Gastrocnemius medialis (tissue), 4 donors: Measurements from ENCODE around the gene OR4E2. TPM values are rescaled to one million over a fixed set of nuclear protein-coding genes. Genes with fewer than 3 reads are reported as not detected.

ENCODE experiments used
- ATAC-seq, 2 donors: fragments of 150-250 bp; one replicate each; pipeline ENCODE4 v1.9.1; 2016
- DNase-seq, 2 donors: peaks; one replicate each; pipeline ENCODE4 v3.0.0-alpha.2; 2019
- H3K27ac ChIP-seq, 4 donors: fragments of 200-600 bp; sonication (generic); 1 replicate in 1 of 4; 2 replicates in 3 of 4; pipeline ENCODE4 v1.5.1; 2016 to 2018; ENCODE audit warnings: mild to moderate bottlenecking in 2 of 4, moderate library complexity in 1 of 4
- H3K27me3 ChIP-seq, 3 donors: fragments of 200-600 bp; sonication (generic) in 2 of 3; 1 replicate in 1 of 3; 2 replicates in 2 of 3; pipeline versions ENCODE4 v1.5.1 to v1.6.0; 2016 to 2019; ENCODE audit warnings: mild to moderate bottlenecking in 1 of 3, moderate library complexity in 1 of 3
- H3K36me3 ChIP-seq, 2 donors: fragments of 200-600 bp; sonication (generic) in 1 of 2; one replicate each; pipeline ENCODE4 v1.5.1; 2017 to 2018
- H3K4me1 ChIP-seq, 2 donors: fragments of 200-600 bp; sonication (generic) in 1 of 2; one replicate each; pipeline ENCODE4 v1.5.1; 2016 to 2017; ENCODE audit warnings: mild to moderate bottlenecking in 2 of 2
- H3K4me3 ChIP-seq, 4 donors: fragments of 200-600 bp; sonication (generic) in 3 of 4; 1 replicate in 1 of 4; 2 replicates in 3 of 4; pipeline ENCODE4 v1.5.1; 2016 to 2019; ENCODE audit warnings: mild to moderate bottlenecking in 2 of 4
- H3K9me3 ChIP-seq, 3 donors: fragments of 200-600 bp; sonication (generic) in 2 of 3; 1 replicate in 1 of 3; 2 replicates in 2 of 3; pipeline ENCODE4 v1.5.1; 2016 to 2019
- CTCF ChIP-seq, 5 experiments: fragments of 450-650 bp in 3 of 5; fragments of 200-600 bp in 2 of 5; sonication (generic) in 2 of 5; IDR thresholded peaks in 4 of 5; conservative IDR thresholded peaks in 1 of 5; 1 replicate in 4 of 5; 2 replicates in 1 of 5; pipeline ENCODE4 v1.5.1; 2016 to 2019; ENCODE audit warnings: antibody characterized with exemption in 5 of 5, mild to moderate bottlenecking in 3 of 5, moderate library complexity in 3 of 5
- POLR2A ChIP-seq, 2 donors: fragments of 450-650 bp; IDR thresholded peaks; one replicate each; pipeline ENCODE4 v1.6.1; 2017; ENCODE audit warnings: antibody characterized with exemption in 2 of 2, mild to moderate bottlenecking in 2 of 2, moderate library complexity in 2 of 2
- in situ Hi-C, 4 donors: fragments of 200-750 bp; cut with MboI; loops; one replicate each; pipeline versions ENCODE4 v1.15.0 to v1.8.0; 2017; ENCODE audit warnings: low sequenced_read_pairs in 4 of 4
- intact Hi-C: fragments of 100-400 bp; cut with DNase I; formaldehyde crosslinking; loops from one replicate; pipeline ENCODE4 v1.15.1; 2023; ENCODE audit warnings: low total_unique reads
- total RNA-seq, 4 donors: library from RNA; depleted of rRNA; stranded (reverse); fragments of >200 nt; gene quantifications; one replicate each; pipeline versions ENCODE4 v1.1.0 to v1.2.3, GENCODE V29; 2016

OR4E2 gene
- total RNA-seq, 4 donors from 2014 or later: not detected

GRCh38 chr14:21656980-21657379, 3.3 kb downstream of the OR4E2 start:
- ATAC-seq (no peak), DNase-seq (no peak)
- Histone ChIP-seq H3K27ac (no peak overlapping the region), H3K27me3 (no peaks in the 10 kb centered on the region), H3K9me3 (no peaks in the 10 kb centered on the region), H3K4me3 (no peak overlapping the region), H3K36me3 (no peaks in the 10 kb centered on the region), H3K4me1 (no peaks in the 10 kb centered on the region)
- intact Hi-C loops: no loop called here
- no peak for TF ChIP-seq CTCF (IDR thresholded peaks at IDR 0.05 in 4 of 5, conservative IDR thresholded peaks at IDR 0.05 in 1 of 5)
- TF ChIP-seq POLR2A (IDR thresholded peaks at IDR 0.05): no peak
- in situ Hi-C loops: no loop called here

GRCh38 chr14:21668377-21668776, 14.7 kb downstream of the OR4E2 start:
- no peaks in the 10 kb centered on the region for H3K36me3 ChIP-seq
- no peak for ATAC-seq
- no peak overlapping the region for H3K4me3 ChIP-seq

GRCh38 chr14:21669284-21669683, 15.6 kb downstream of the OR4E2 start:
- H3K36me3 ChIP-seq: no peaks in the 10 kb centered on the region
- no peak overlapping the region for H3K27ac ChIP-seq
- no peaks in the 10 kb centered on the region for H3K9me3 ChIP-seq
- ATAC-seq (no peak), DNase-seq (no peak)
- in situ Hi-C loops: no loop called here
- no peaks in the 10 kb centered on the region for H3K4me1 ChIP-seq
- intact Hi-C loops: no loop called here
- TF ChIP-seq POLR2A (IDR thresholded peaks at IDR 0.05): no peak
- TF ChIP-seq CTCF (IDR thresholded peaks at IDR 0.05 in 4 of 5, conservative IDR thresholded peaks at IDR 0.05 in 1 of 5): no peak
- H3K4me3 ChIP-seq: no peak overlapping the region
- no peaks in the 10 kb centered on the region for H3K27me3 ChIP-seq

More at GRCh38 chr14:21668377-21668776, 14.7 kb downstream of the OR4E2 start:
- DNase-seq: no peak
- no peaks in the 10 kb centered on the region for H3K9me3 ChIP-seq
- H3K27ac ChIP-seq: no peak overlapping the region
- H3K27me3 ChIP-seq: no peaks in the 10 kb centered on the region
- intact Hi-C loops (no loop called here), in situ Hi-C loops (no loop called here)
- H3K4me1 ChIP-seq: no peaks in the 10 kb centered on the region
- no peak for TF ChIP-seq CTCF (IDR thresholded peaks at IDR 0.05 in 4 of 5, conservative IDR thresholded peaks at IDR 0.05 in 1 of 5)
- no peak for TF ChIP-seq POLR2A (IDR thresholded peaks at IDR 0.05)

DNA sequence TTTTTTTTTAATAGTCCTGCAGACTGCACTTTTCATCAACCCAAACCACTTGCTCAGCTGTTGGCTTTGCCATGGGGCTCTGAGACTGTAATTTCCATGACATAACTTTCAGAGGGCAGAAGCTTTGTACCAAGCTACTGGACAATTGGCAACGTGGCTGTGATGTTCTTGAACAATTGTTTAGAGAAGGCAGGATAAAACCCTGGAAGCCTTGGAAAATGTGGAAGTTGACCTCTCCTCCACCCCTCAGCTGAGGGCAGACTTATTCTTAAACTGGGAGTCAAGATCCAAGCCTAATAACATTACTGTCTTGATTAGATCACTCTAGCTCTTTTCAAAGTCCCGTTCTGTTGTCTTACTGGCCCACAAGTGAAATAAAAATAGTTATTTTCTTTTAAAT, 17.7 kb downstream of the OR4E2 start:
- in situ Hi-C loops (no loop called here), intact Hi-C loops (no loop called here)
- H3K9me3 ChIP-seq: peaks cover 0 to 5% (median 0%) of the 10 kb centered on the region in 3 donors

More for the DNA sequence above, 17.7 kb downstream of the OR4E2 start:
- no peak for TF ChIP-seq CTCF (IDR thresholded peaks at IDR 0.05 in 4 of 5, conservative IDR thresholded peaks at IDR 0.05 in 1 of 5)
- ATAC-seq (no peak), DNase-seq (no peak)
- no peaks in the 10 kb centered on the region for H3K4me1 ChIP-seq
- H3K36me3 ChIP-seq: no peaks in the 10 kb centered on the region
- H3K27me3 ChIP-seq: no peaks in the 10 kb centered on the region
- no peak overlapping the region for H3K4me3 ChIP-seq
- no peak overlapping the region for H3K27ac ChIP-seq
